Activated naive CD4-positive, alpha-beta T cell treated with anti-CD3 and anti-CD28 coated beads for 36 hours (primary cell): ENCODE results near the gene EOMES. TPM values are rescaled to one million over a fixed set of nuclear protein-coding genes. Genes with fewer than 3 reads are reported as not detected.
"Not testable (repeated sequence)": the region's sequence is repeated elsewhere in the genome, so short reads cannot be mapped to it uniquely, and the experiment has no call there.

Experiments
- CTCF ChIA-PET: fragments of 350-600 bp; sonication (Branson Sonifier 250); formaldehyde crosslinking; loops from one replicate; lab custom pipeline; 2021; ENCODE audit warnings: antibody characterized with exemption; lab: Charles Lee
- DNase-seq: peaks from one replicate; pipeline ENCODE4 v3.0.0-alpha.2; 2020
- H3K27ac Mint-ChIP-seq: one replicate; pipeline ENCODE4 v1.8.0; 2021; ENCODE audit warnings: mild to moderate bottlenecking, mixed read lengths
- H3K27me3 Mint-ChIP-seq: one replicate; pipeline ENCODE4 v1.8.0; 2021; ENCODE audit warnings: low read depth, mixed read lengths
- H3K36me3 Mint-ChIP-seq: one replicate; pipeline ENCODE4 v1.8.0; 2021; ENCODE audit warnings: low read depth, mixed read lengths
- H3K4me1 Mint-ChIP-seq: one replicate; pipeline ENCODE4 v1.8.0; 2021; ENCODE audit warnings: low read depth, mixed read lengths
- H3K4me3 Mint-ChIP-seq: one replicate; pipeline ENCODE4 v1.8.0; 2021; ENCODE audit warnings: mild to moderate bottlenecking, moderate library complexity, mixed read lengths
- H3K9me3 Mint-ChIP-seq: one replicate; pipeline ENCODE4 v1.8.0; 2021; ENCODE audit warnings: mixed read lengths
- intact Hi-C: fragments of 100-400 bp; cut with micrococcal nuclease; formaldehyde crosslinking; loops from one replicate; pipeline ENCODE4 v1.15.1; 2023
- total RNA-seq, 2 experiments: library from RNA; stranded (reverse); gene quantifications; one replicate each; pipeline ENCODE4 v1.2.3, GENCODE V29; 2021

The EOMES gene
- total RNA-seq = under 1 TPM; 0.12 to 0.14 TPM

GRCh38 chr3:27721717-27722564 is at the start of gene EOMES:
Gene EOMES (minus strand): TSS chr3:27722323. CDS start chr3:27722294, 29 bp downstream.
- Mint-ChIP-seq H3K4me3 (peak within 1 kb of the TSS; percentile 75), H3K9me3 (no peaks in the 10 kb centered on the region), H3K36me3 (no peaks in the 10 kb centered on the region), H3K27me3 (peaks cover 68% of the 10 kb centered on the region), H3K4me1 (peaks cover 21% of the 10 kb centered on the region), H3K27ac (no peak within 1 kb of the TSS)
- peak; percentile 79 for DNase-seq
- intact Hi-C loops = loop anchor here (1.0 to 5.0 kb wide), 9 partner anchors 8 to 606 kb away; partner anchors contain the start of gene CMC1
- CTCF ChIA-PET = interaction anchor here (0.9 to 4.5 kb wide), 10 partner anchors 9 to 622 kb away, joined by 3 to 43 read pairs (median 4); no protein-coding TSS in a partner anchor

- H3K4me1 Mint-ChIP-seq, CTCF ChIA-PET, H3K27me3 Mint-ChIP-seq, intact Hi-C loops, H3K27ac Mint-ChIP-seq, DNase-seq, H3K4me3 Mint-ChIP-seq, H3K9me3 Mint-ChIP-seq, H3K36me3 Mint-ChIP-seq: not testable (repeated sequence)
Measured at GRCh38 chr3:27770384-27770783, 48.3 kb upstream of the EOMES start.

- CTCF ChIA-PET = interaction anchor here (0.7 kb wide), 1 partner anchor 253 kb away, joined by 4 read pairs; no protein-coding TSS in a partner anchor
- no peak for DNase-seq
- Mint-ChIP-seq H3K9me3 (no peaks in the 10 kb centered on the region), H3K36me3 (no peaks in the 10 kb centered on the region), H3K27me3 (no peaks in the 10 kb centered on the region), H3K4me3 (no peak overlapping the region), H3K27ac (no peak overlapping the region), H3K4me1 (peaks cover 6% of the 10 kb centered on the region)
- intact Hi-C loops = no loop called here
Measured at GRCh38 chr3:27767000-27767399, 44.9 kb upstream of the EOMES start.

GRCh38 chr3:27758083-27758482 is 36.0 kb upstream of the EOMES start:
- CTCF ChIA-PET = interaction anchor here (0.6 to 1.3 kb wide), 2 partner anchors 46 to 579 kb away, joined by 4 to 5 read pairs; no protein-coding TSS in a partner anchor
- no peak overlapping the region for H3K27ac Mint-ChIP-seq
- H3K36me3 Mint-ChIP-seq = no peaks in the 10 kb centered on the region

GRCh38 chr3:27756877-27757276 is 34.8 kb upstream of the EOMES start:
- no peak overlapping the region for H3K4me3 Mint-ChIP-seq
- DNase-seq = no peak
- H3K36me3 Mint-ChIP-seq = no peaks in the 10 kb centered on the region
- CTCF ChIA-PET = interaction anchor here (0.9 to 1.3 kb wide), 2 partner anchors 45 to 175 kb away, joined by 3 to 4 read pairs; no protein-coding TSS in a partner anchor
- peaks cover 4% of the 10 kb centered on the region for H3K9me3 Mint-ChIP-seq
- H3K27ac Mint-ChIP-seq = no peak overlapping the region
- intact Hi-C loops = no loop called here
- H3K27me3 Mint-ChIP-seq = no peaks in the 10 kb centered on the region
- H3K4me1 Mint-ChIP-seq = peaks cover 4% of the 10 kb centered on the region

More at GRCh38 chr3:27758083-27758482, 36.0 kb upstream of the EOMES start:
- intact Hi-C loops = no loop called here
- Mint-ChIP-seq H3K9me3 (peaks cover under 1% of the 10 kb centered on the region), H3K4me1 (peaks cover under 1% of the 10 kb centered on the region), H3K27me3 (no peaks in the 10 kb centered on the region), H3K4me3 (no peak overlapping the region)
- peak; percentile 35 for DNase-seq

GRCh38 chr3:27752926-27753325 is 30.8 kb upstream of the EOMES start:
- CTCF ChIA-PET = no interaction called here
- intact Hi-C loops = no loop called here
- no peak overlapping the region for H3K27ac Mint-ChIP-seq
- no peak for DNase-seq
- peaks cover 11% of the 10 kb centered on the region for H3K4me1 Mint-ChIP-seq
- H3K9me3 Mint-ChIP-seq = peaks cover 6% of the 10 kb centered on the region
- H3K27me3 Mint-ChIP-seq = no peaks in the 10 kb centered on the region
- H3K36me3 Mint-ChIP-seq = no peaks in the 10 kb centered on the region
- no peak overlapping the region for H3K4me3 Mint-ChIP-seq

GRCh38 chr3:27749643-27750042 is 27.5 kb upstream of the EOMES start:
- Mint-ChIP-seq H3K36me3 (no peaks in the 10 kb centered on the region), H3K27ac (no peak overlapping the region), H3K4me1 (peaks cover 11% of the 10 kb centered on the region), H3K4me3 (no peak overlapping the region), H3K9me3 (peaks cover 6% of the 10 kb centered on the region), H3K27me3 (no peaks in the 10 kb centered on the region)
- intact Hi-C loops = loop anchor here (5.0 kb wide), 1 partner anchor 113 kb away; no protein-coding TSS in a partner anchor
- CTCF ChIA-PET = no interaction called here
- DNase-seq = no peak

GRCh38 chr3:27746838-27747237 is 24.7 kb upstream of the EOMES start:
- DNase-seq = no peak
- H3K4me3 Mint-ChIP-seq = no peak overlapping the region

GRCh38 chr3:27740854-27741253 is 18.7 kb upstream of the EOMES start:
- Mint-ChIP-seq H3K27me3 (peaks cover 2% of the 10 kb centered on the region), H3K36me3 (no peaks in the 10 kb centered on the region), H3K9me3 (no peaks in the 10 kb centered on the region), H3K4me1 (no peaks in the 10 kb centered on the region), H3K27ac (no peak overlapping the region), H3K4me3 (no peak overlapping the region)
- CTCF ChIA-PET = no interaction called here
- DNase-seq = no peak
- intact Hi-C loops = no loop called here

More at GRCh38 chr3:27746838-27747237, 24.7 kb upstream of the EOMES start:
- Mint-ChIP-seq H3K4me1 (peaks cover 7% of the 10 kb centered on the region), H3K27ac (no peak overlapping the region), H3K36me3 (no peaks in the 10 kb centered on the region), H3K9me3 (peaks cover 3% of the 10 kb centered on the region), H3K27me3 (no peaks in the 10 kb centered on the region)
- intact Hi-C loops = loop anchor here (5.0 kb wide), 1 partner anchor 115 kb away; no protein-coding TSS in a partner anchor
- CTCF ChIA-PET = no interaction called here

GRCh38 chr3:27737091-27737490 is 15.0 kb upstream of the EOMES start:
- DNase-seq = no peak
- CTCF ChIA-PET = no interaction called here

GRCh38 chr3:27730774-27731659 is 8.9 kb upstream of the EOMES start:
- no peaks in the 10 kb centered on the region for H3K36me3 Mint-ChIP-seq
- intact Hi-C loops = loop anchor here (1.0 kb wide), 1 partner anchor 9 kb away; the partner anchor contains the start of gene EOMES
- no peak overlapping the region for H3K4me3 Mint-ChIP-seq
- H3K27ac Mint-ChIP-seq = no peak overlapping the region
- peaks cover 31% of the 10 kb centered on the region for H3K4me1 Mint-ChIP-seq
- CTCF ChIA-PET = interaction anchor here (1.3 kb wide), 1 partner anchor 15 kb away, joined by 4 read pairs; no protein-coding TSS in a partner anchor
- H3K9me3 Mint-ChIP-seq = no peaks in the 10 kb centered on the region
- no peak for DNase-seq
- H3K27me3 Mint-ChIP-seq = peaks cover 59% of the 10 kb centered on the region

More at GRCh38 chr3:27737091-27737490, 15.0 kb upstream of the EOMES start:
- Mint-ChIP-seq H3K4me1 (no peaks in the 10 kb centered on the region), H3K9me3 (no peaks in the 10 kb centered on the region), H3K27ac (no peak overlapping the region), H3K27me3 (peaks cover 2% of the 10 kb centered on the region), H3K36me3 (no peaks in the 10 kb centered on the region), H3K4me3 (no peak overlapping the region)
- intact Hi-C loops = no loop called here
